ENCODE measurements around the gene LGR5.

The LGR5 gene

DNA sequence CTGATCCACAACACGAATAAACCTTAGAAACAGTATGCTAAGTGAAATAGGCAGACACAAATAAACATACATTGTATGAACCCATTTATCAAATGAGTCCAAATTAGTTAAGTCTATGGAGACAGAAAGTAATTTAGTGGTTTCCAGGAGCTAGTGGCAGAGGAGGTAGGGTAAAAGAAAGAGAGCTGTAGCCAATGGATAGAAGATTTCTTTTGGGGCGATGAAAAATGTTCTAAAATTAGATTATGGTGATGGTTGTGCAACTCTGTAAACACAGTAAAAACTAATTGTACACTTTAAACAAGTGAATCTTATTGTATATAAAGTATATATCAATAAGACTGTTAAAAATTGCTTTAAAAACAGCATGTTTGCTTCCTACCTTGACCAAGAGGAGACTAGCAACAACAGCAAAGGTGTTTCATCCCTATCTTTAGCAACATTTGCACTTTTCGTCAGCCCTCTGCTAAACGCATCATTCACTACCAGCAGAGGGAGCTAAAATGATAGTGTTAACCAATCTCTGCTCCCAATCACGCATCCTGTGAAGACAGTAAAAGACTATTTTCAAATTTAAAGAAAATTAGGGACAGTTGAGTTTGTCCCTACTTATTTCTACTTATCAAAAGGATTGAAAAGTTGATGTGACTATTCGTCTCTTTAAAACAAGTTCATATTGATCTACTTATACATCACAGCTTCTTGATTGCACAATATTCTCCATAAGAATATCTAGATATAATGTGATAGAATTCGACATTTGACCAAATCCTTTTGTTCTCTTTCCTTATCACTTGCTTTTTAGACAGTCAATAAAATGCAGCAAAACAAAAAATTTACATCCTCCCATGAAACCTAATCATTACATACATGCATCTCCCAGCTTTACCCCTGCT is 24.0 kb upstream of the LGR5 start:
- 50 to 52% methylated on average over 5 to 6 of the region's 7 CpGs for WGBS, 2 experiments
- no peak overlapping the region for H3K27ac ChIP-seq (ENCODE audit: insufficient read depth, low read depth, low read length, poor library complexity, severe bottlenecking)
- no peaks in the 10 kb centered on the region for H3K4me1 ChIP-seq (ENCODE audit: control insufficient read depth, insufficient read depth, low read length)
- no peaks in the 10 kb centered on the region for H3K27me3 ChIP-seq (ENCODE audit: control insufficient read depth, insufficient read depth, low read length, poor library complexity, severe bottlenecking)
- H3K4me3 ChIP-seq (ENCODE audit: insufficient read depth, low read depth, low read length), result no peak overlapping the region
- no peaks in the 10 kb centered on the region for H3K9me3 ChIP-seq (ENCODE audit: control insufficient read depth, low read length)
- no peaks in the 10 kb centered on the region for H3K36me3 ChIP-seq (ENCODE audit: control insufficient read depth, insufficient read depth, low read length)

DNA sequence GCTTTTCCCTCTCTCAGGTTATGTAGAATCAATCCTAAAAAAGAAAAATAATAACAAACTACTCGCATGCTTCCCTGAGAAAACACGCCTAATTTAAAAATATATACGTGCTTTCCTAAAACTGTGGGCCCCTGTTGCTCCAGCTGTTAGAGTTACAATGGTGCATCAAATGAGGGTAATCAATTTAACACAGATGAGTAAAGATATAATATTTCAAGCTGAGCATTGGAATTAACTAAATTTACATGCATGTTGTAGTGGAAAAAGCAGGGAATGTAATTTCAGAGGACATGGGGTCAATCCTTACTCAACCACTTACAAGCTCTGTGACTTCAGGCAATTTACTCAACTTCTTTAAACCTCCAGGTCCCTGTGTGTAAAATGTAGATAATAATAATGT is 22.4 kb upstream of the LGR5 start:
- 92 to 94% methylated on average over 3 of the region's 3 CpGs for WGBS, 2 experiments
- Histone ChIP-seq H3K27me3 (ENCODE audit: control insufficient read depth, insufficient read depth, low read length, poor library complexity, severe bottlenecking) (no peaks in the 10 kb centered on the region), H3K27ac (ENCODE audit: insufficient read depth, low read depth, low read length, poor library complexity, severe bottlenecking) (no peak overlapping the region), H3K4me3 (ENCODE audit: insufficient read depth, low read depth, low read length) (no peak overlapping the region), H3K4me1 (ENCODE audit: control insufficient read depth, insufficient read depth, low read length) (no peaks in the 10 kb centered on the region), H3K36me3 (ENCODE audit: control insufficient read depth, insufficient read depth, low read length) (no peaks in the 10 kb centered on the region), H3K9me3 (ENCODE audit: control insufficient read depth, low read length) (no peaks in the 10 kb centered on the region)

DNA sequence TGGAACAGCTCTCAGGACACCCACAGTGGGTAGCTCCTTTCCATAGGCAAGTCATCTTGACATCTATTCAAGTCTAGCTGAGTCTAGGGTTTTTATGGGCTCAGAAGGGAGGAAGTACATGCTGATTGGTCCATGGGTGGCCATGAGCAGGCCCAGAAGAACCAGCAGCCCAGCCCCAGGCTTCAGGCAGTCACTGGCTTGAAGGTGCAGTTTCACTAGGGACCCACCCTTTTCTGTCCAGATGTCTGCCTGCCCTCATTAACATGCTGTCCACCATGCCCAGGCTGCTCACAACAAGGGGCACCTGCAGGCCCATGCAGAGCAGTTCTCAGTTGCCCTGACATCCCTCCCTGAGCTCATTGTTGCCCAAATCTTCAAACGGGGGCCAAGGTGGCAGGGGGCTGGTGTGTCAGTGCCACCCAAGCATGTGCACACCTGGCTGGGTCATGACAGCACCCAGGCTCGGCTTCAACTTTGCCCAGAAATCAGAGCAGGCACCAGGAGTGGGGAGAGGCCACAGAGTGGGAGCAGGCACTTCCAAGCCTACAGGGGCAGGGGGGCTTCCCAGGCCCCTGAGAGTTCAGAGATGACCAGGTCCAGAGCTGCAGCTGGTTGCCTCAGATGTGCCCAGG is 18.7 kb upstream of the LGR5 start:
- 88 to 90% methylated on average over 2 of the region's 2 CpGs for WGBS, 2 experiments

DNA sequence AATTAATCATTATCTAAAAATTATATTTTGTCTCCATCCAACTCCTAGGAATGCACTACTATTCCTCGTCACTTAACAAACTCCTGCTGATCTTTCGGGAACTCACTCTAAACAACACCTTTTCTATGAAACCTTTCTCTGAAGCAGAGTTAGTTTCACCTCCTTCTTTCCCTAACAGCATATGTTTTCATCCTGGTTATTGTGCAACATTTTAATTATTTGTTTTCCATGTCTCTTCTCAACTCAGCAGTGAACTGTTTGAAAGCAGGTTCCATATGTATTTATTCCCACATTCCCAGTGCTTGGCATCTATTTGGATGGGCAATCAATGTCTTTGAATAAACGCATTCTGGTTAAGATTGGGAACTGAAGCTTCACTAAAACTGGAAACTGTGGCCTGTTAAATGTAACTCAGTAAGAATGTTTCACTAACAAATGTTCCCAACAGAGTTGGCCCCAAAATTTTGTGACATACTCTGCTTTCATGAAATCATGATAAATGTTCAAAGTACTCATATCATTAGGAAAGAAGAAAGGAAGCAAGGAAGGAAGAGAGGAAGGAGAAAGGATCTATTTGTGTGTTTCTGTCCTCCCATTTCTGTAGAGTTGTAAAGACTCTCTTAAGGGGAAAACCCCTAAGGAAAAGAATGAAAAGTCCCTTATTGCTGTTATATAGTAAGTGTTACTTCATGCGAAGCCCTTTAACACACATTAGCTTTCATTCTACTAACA is 13.9 kb upstream of the LGR5 start:
- Histone ChIP-seq H3K4me1 (ENCODE audit: control insufficient read depth, insufficient read depth, low read length) (no peaks in the 10 kb centered on the region), H3K4me3 (ENCODE audit: insufficient read depth, low read depth, low read length) (no peak overlapping the region), H3K9me3 (ENCODE audit: control insufficient read depth, low read length) (no peaks in the 10 kb centered on the region), H3K27ac (ENCODE audit: insufficient read depth, low read depth, low read length, poor library complexity, severe bottlenecking) (no peak overlapping the region), H3K36me3 (ENCODE audit: control insufficient read depth, insufficient read depth, low read length) (no peaks in the 10 kb centered on the region), H3K27me3 (ENCODE audit: control insufficient read depth, insufficient read depth, low read length, poor library complexity, severe bottlenecking) (no peaks in the 10 kb centered on the region)
- 91 to 93% methylated on average over 3 of the region's 4 CpGs for WGBS, 2 experiments

More for the DNA sequence above, 18.7 kb upstream of the LGR5 start:
- H3K36me3 ChIP-seq (ENCODE audit: control insufficient read depth, insufficient read depth, low read length), result no peaks in the 10 kb centered on the region
- H3K4me3 ChIP-seq (ENCODE audit: insufficient read depth, low read depth, low read length), result no peak overlapping the region
- no peak overlapping the region for H3K27ac ChIP-seq (ENCODE audit: insufficient read depth, low read depth, low read length, poor library complexity, severe bottlenecking)
- H3K9me3 ChIP-seq (ENCODE audit: control insufficient read depth, low read length), result no peaks in the 10 kb centered on the region
- no peaks in the 10 kb centered on the region for H3K27me3 ChIP-seq (ENCODE audit: control insufficient read depth, insufficient read depth, low read length, poor library complexity, severe bottlenecking)
- no peaks in the 10 kb centered on the region for H3K4me1 ChIP-seq (ENCODE audit: control insufficient read depth, insufficient read depth, low read length)

DNA sequence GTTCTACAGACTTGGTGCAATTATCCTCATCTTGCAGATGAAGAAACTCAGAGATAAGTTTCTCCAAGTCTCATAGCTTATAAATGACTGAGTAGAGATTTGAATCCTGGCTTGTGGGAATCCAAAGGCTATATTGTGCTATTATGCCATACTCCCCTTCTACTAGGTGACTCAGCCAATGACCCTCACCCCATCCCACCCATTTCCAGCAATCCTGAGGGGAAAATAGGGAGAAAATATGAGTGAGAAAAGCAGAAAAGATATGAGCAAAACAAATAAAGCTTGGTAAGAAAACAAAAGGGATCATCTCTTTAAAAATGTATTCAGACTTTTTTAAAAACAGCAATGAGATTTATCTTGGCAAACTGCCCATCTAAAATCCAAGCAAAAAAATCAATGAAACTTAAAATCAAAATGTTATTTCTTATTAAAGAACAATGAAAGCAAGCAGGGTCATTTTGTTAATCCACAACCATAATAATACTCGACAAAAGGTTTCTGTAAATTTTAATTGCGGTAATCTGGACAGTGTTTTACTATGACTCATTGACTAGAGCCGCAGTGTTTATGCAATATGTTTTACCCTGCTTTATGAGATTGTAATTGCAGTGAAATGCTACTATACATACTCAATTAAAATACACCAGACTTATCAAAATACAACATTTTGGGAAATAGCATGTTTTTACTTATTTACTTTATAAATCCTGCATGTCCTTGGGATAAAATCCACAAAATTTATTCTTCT is 13.1 kb upstream of the LGR5 start:
- Histone ChIP-seq H3K4me3 (ENCODE audit: insufficient read depth, low read depth, low read length) (no peak overlapping the region), H3K27ac (ENCODE audit: insufficient read depth, low read depth, low read length, poor library complexity, severe bottlenecking) (no peak overlapping the region), H3K27me3 (ENCODE audit: control insufficient read depth, insufficient read depth, low read length, poor library complexity, severe bottlenecking) (no peaks in the 10 kb centered on the region), H3K9me3 (ENCODE audit: control insufficient read depth, low read length) (no peaks in the 10 kb centered on the region), H3K36me3 (ENCODE audit: control insufficient read depth, insufficient read depth, low read length) (no peaks in the 10 kb centered on the region), H3K4me1 (ENCODE audit: control insufficient read depth, insufficient read depth, low read length) (no peaks in the 10 kb centered on the region)
- whole genome bisulfite sequencing, 2 experiments, result 96% methylated on average over 3 of the region's 3 CpGs; no CpG with 5 or more reads in 1 of the 2 experiments

DNA sequence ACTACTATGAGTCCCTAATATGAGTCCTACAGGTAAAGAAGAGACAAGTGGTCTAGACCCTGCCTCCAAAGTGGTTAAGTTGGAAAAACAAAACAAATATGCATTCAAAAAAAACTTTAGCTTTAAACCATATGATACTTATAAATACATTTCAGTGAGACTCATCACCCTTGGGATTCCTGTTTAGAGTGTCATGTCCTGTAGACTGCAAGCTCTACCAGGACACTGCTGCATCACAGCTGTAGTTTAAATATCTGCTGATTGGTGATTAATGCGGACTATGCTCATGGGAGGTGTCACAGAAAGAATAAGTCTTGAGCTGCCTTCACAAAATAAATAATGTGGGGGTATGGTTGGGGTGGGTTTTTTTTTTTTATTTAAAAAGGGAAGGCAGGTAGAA is 8.8 kb upstream of the LGR5 start:
- Histone ChIP-seq H3K4me3 (ENCODE audit: insufficient read depth, low read depth, low read length) (no peak overlapping the region), H3K27me3 (ENCODE audit: control insufficient read depth, insufficient read depth, low read length, poor library complexity, severe bottlenecking) (no peaks in the 10 kb centered on the region), H3K4me1 (ENCODE audit: control insufficient read depth, insufficient read depth, low read length) (no peaks in the 10 kb centered on the region), H3K9me3 (ENCODE audit: control insufficient read depth, low read length) (no peaks in the 10 kb centered on the region), H3K36me3 (ENCODE audit: control insufficient read depth, insufficient read depth, low read length) (no peaks in the 10 kb centered on the region), H3K27ac (ENCODE audit: insufficient read depth, low read depth, low read length, poor library complexity, severe bottlenecking) (no peak overlapping the region)
- WGBS, 2 experiments, result 92 to 100% methylated on average over 1 of the region's 1 CpG

DNA sequence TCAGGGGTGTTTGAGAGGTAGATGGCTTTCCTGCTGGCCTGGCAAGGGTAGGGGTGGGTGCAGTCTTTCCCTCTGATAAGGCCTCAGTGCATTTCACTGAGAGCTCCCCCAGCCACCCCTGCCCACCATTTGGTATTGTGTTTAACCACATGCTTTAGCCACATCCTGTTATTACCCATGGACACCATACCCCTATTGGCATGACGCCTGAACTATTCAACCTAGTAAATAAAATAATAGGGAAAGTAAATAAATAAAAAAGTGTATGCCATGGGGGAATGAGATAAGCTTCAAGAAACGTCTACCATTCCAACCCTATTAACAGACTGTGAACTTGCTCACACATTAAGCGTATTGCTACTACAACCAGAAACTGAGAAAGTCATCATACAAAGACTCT is 7.6 kb upstream of the LGR5 start:
- no peaks in the 10 kb centered on the region for H3K27me3 ChIP-seq (ENCODE audit: control insufficient read depth, insufficient read depth, low read length, poor library complexity, severe bottlenecking)
- H3K27ac ChIP-seq (ENCODE audit: insufficient read depth, low read depth, low read length, poor library complexity, severe bottlenecking), result no peak overlapping the region
- H3K36me3 ChIP-seq (ENCODE audit: control insufficient read depth, insufficient read depth, low read length), result no peaks in the 10 kb centered on the region
- H3K9me3 ChIP-seq (ENCODE audit: control insufficient read depth, low read length), result no peaks in the 10 kb centered on the region
- 89 to 98% methylated on average over 2 of the region's 3 CpGs for WGBS, 2 experiments
- no peak overlapping the region for H3K4me3 ChIP-seq (ENCODE audit: insufficient read depth, low read depth, low read length)
- H3K4me1 ChIP-seq (ENCODE audit: control insufficient read depth, insufficient read depth, low read length), result no peaks in the 10 kb centered on the region

DNA sequence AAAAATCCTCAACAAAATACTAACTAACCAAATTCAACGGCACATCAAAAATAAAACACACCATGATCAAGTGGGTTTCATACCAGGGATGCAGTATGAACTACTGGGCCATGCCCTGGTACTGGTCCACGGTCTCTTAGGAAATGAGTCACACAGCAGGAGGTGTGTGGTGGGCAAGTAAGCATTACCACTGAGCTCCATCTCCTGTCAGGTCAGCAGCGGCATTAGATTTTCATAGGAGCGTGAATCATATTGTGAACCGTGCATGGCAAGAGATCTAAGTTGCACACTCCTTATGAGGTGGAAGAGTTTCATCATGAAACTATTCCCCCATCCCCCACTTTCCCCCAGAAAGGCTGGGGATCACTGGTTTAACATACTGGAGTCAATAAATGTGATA is 6.7 kb upstream of the LGR5 start:
- Histone ChIP-seq H3K27me3 (ENCODE audit: control insufficient read depth, insufficient read depth, low read length, poor library complexity, severe bottlenecking) (peaks cover 6% of the 10 kb centered on the region), H3K4me3 (ENCODE audit: insufficient read depth, low read depth, low read length) (no peak overlapping the region), H3K36me3 (ENCODE audit: control insufficient read depth, insufficient read depth, low read length) (no peaks in the 10 kb centered on the region), H3K27ac (ENCODE audit: insufficient read depth, low read depth, low read length, poor library complexity, severe bottlenecking) (no peak overlapping the region), H3K9me3 (ENCODE audit: control insufficient read depth, low read length) (no peaks in the 10 kb centered on the region), H3K4me1 (ENCODE audit: control insufficient read depth, insufficient read depth, low read length) (no peaks in the 10 kb centered on the region)
- 91 to 95% methylated on average over 5 of the region's 5 CpGs for WGBS, 2 experiments

DNA sequence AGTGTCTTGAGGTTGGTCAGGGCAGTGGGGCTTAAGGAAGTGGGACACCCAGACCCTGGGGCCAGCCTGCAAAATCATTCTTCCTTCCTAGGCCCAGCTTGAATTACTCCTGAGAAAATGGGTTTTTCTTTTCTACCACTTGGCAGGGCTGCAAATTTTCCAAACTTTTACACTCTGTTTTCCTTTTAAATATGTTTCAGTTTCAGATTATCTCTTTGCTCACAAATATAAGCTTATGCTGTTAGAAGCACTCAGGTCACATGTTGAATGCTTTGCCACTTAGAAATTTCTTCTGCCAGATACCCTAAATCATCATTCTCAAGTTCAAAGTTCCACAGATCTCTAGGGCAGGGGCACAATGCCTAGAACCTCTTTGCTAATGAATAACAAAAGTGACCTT is 2.9 kb upstream of the LGR5 start:
- H3K4me3 ChIP-seq (ENCODE audit: insufficient read depth, low read depth, low read length), result no peak overlapping the region
- H3K27me3 ChIP-seq (ENCODE audit: control insufficient read depth, insufficient read depth, low read length, poor library complexity, severe bottlenecking), result peaks cover 44% of the 10 kb centered on the region
- no peaks in the 10 kb centered on the region for H3K36me3 ChIP-seq (ENCODE audit: control insufficient read depth, insufficient read depth, low read length)
- H3K4me1 ChIP-seq (ENCODE audit: control insufficient read depth, insufficient read depth, low read length), result no peaks in the 10 kb centered on the region
- no peaks in the 10 kb centered on the region for H3K9me3 ChIP-seq (ENCODE audit: control insufficient read depth, low read length)
- H3K27ac ChIP-seq (ENCODE audit: insufficient read depth, low read depth, low read length, poor library complexity, severe bottlenecking), result no peak overlapping the region
